ENCODE results near the gene SPRYD4.
A peak's percentile ranks its signal among the peaks of the same experiment; 100 is the strongest.

Gene SPRYD4

GRCh38 chr12:56454557-56454956 is 13.8 kb upstream of the SPRYD4 start, which contains the start of gene MIP:
TSS of gene MIP (minus strand) at chr12:56454657. CDS start at chr12:56454613, 44 bp downstream.
- TF ChIP-seq CTCF (IDR thresholded peaks at IDR 0.05; ENCODE audit: control insufficient read depth, insufficient read depth, low read depth, low read length, missing control alignments), result no peak
- H3K4me3 ChIP-seq (ENCODE audit: control insufficient read depth, low read depth, low read length), result no peak within 1 kb of the TSS

GRCh38 chr12:56457817-56458216 is 10.6 kb upstream of the SPRYD4 start:
- no peak for TF ChIP-seq CTCF (IDR thresholded peaks at IDR 0.05; ENCODE audit: control insufficient read depth, insufficient read depth, low read depth, low read length, missing control alignments)
- no peak overlapping the region for H3K4me3 ChIP-seq (ENCODE audit: control insufficient read depth, low read depth, low read length)
- DNase-seq (ENCODE audit: low read depth), result no peak

More at GRCh38 chr12:56454557-56454956, 13.8 kb upstream of the SPRYD4 start, which contains the start of gene MIP:
- DNase-seq (ENCODE audit: low read depth), result no peak

GRCh38 chr12:56461235-56462159 is 6.9 kb upstream of the SPRYD4 start:
- no peak overlapping the region for H3K4me3 ChIP-seq (ENCODE audit: control insufficient read depth, low read depth, low read length)
- TF ChIP-seq CTCF (IDR thresholded peaks at IDR 0.05; ENCODE audit: control insufficient read depth, insufficient read depth, low read depth, low read length, missing control alignments), result no peak
- DNase-seq (ENCODE audit: low read depth), result no peak

- TF ChIP-seq CTCF (IDR thresholded peaks at IDR 0.05; ENCODE audit: control insufficient read depth, insufficient read depth, low read depth, low read length, missing control alignments), result no peak
- no peak for DNase-seq (ENCODE audit: low read depth)
- H3K4me3 ChIP-seq (ENCODE audit: control insufficient read depth, low read depth, low read length), result no peak overlapping the region
Measured at GRCh38 chr12:56462565-56462964, 5.8 kb upstream of the SPRYD4 start.

GRCh38 chr12:56469007-56469930 is 891 bp downstream of the SPRYD4 start:
- no peak for DNase-seq (ENCODE audit: low read depth)
- peak overlapping the region; percentile 85 for H3K4me3 ChIP-seq (ENCODE audit: control insufficient read depth, low read depth, low read length)
- no peak for TF ChIP-seq CTCF (IDR thresholded peaks at IDR 0.05; ENCODE audit: control insufficient read depth, insufficient read depth, low read depth, low read length, missing control alignments)

- no peak for TF ChIP-seq CTCF (IDR thresholded peaks at IDR 0.05; ENCODE audit: control insufficient read depth, insufficient read depth, low read depth, low read length, missing control alignments)
- no peak for DNase-seq (ENCODE audit: low read depth)
- H3K4me3 ChIP-seq (ENCODE audit: control insufficient read depth, low read depth, low read length), result no peak overlapping the region
Measured at GRCh38 chr12:56474389-56474788, 6.0 kb downstream of the SPRYD4 start.

Measured in AG09309 (cell line).